CD4-positive, alpha-beta T cell (primary cell): Measurements from ENCODE around the gene DHCR24. TPM values are rescaled to one million over a fixed set of nuclear protein-coding genes. Genes with fewer than 3 reads are reported as not detected.

Experiments used
- ATAC-seq: fragments of 200-7000 bp; cut with Tn5 transposase; one replicate; pipeline ENCODE4 v1.10.0; 2022; ENCODE audit warnings: mild to moderate bottlenecking; ENCODE audit not compliant: poor library complexity
- CTCF ChIA-PET: fragments of 350-600 bp; sonication (Branson Sonifier 250); formaldehyde crosslinking; loops from one replicate; lab custom pipeline; 2021; ENCODE audit warnings: antibody characterized with exemption, inconsistent platforms; lab: Charles Lee
- POLR2A ChIA-PET: fragments of 350-600 bp; sonication (Branson Sonifier 250); formaldehyde crosslinking; loops from one replicate; lab custom pipeline; 2021; ENCODE audit warnings: antibody characterized with exemption, inconsistent platforms; lab: Charles Lee
- DNase-seq, 14 experiments: peaks; one replicate each; pipeline ENCODE4 v3.0.0-alpha.2; 2013 to 2020; ENCODE audit warnings: mixed read lengths in 2 of 14
- H3K27ac ChIP-seq, 2 donors: one replicate each; pipeline versions ENCODE4 v1.5.1 to v1.7.0; 2013; ENCODE audit warnings: low read length in 2 of 2, low read depth in 1 of 2, mild to moderate bottlenecking in 1 of 2
- H3K27me3 ChIP-seq, 2 experiments: 1 replicate in 1 of 2; 2 replicates in 1 of 2; pipeline versions ENCODE4 v1.6.1 to v1.7.0; 2013; ENCODE audit warnings: low read length in 2 of 2, control low read depth in 1 of 2, mild to moderate bottlenecking in 1 of 2, moderate library complexity in 1 of 2; ENCODE audit not compliant: insufficient read depth in 2 of 2, control insufficient read depth in 1 of 2
- H3K36me3 ChIP-seq: one replicate; pipeline ENCODE4 v1.6.1; 2013; ENCODE audit warnings: low read length, control low read depth; ENCODE audit not compliant: insufficient read depth
- H3K4me1 ChIP-seq: one replicate; pipeline ENCODE4 v1.6.1; 2013; ENCODE audit warnings: low read length, control low read depth; ENCODE audit not compliant: insufficient read depth
- H3K4me3 ChIP-seq: one replicate; pipeline ENCODE4 v1.5.1; 2013; ENCODE audit warnings: mild to moderate bottlenecking, low read length, moderate library complexity
- H3K9me3 ChIP-seq, 2 experiments: 1 replicate in 1 of 2; 2 replicates in 1 of 2; pipeline versions ENCODE4 v1.6.1 to v1.7.0; 2013; ENCODE audit warnings: low read length in 2 of 2, mild to moderate bottlenecking in 2 of 2, control low read depth in 1 of 2, moderate library complexity in 1 of 2; ENCODE audit not compliant: control insufficient read depth in 1 of 2, insufficient read depth in 1 of 2
- H3K27ac Mint-ChIP-seq: one replicate; pipeline ENCODE4 v1.8.0; 2020; ENCODE audit warnings: mixed read lengths
- H3K27me3 Mint-ChIP-seq: one replicate; pipeline ENCODE4 v1.8.0; 2021; ENCODE audit warnings: mixed read lengths
- H3K36me3 Mint-ChIP-seq: one replicate; pipeline ENCODE4 v1.8.0; 2021; ENCODE audit warnings: low read depth, mixed read lengths
- H3K4me1 Mint-ChIP-seq: one replicate; pipeline ENCODE4 v1.8.0; 2021; ENCODE audit warnings: low read depth, mixed read lengths
- H3K4me3 Mint-ChIP-seq: one replicate; pipeline ENCODE4 v1.8.0; 2020; ENCODE audit warnings: mild to moderate bottlenecking, mixed read lengths
- H3K9me3 Mint-ChIP-seq: one replicate; pipeline ENCODE4 v1.8.0; 2020; ENCODE audit warnings: mixed read lengths
- CTCF ChIP-seq: fragments of 200-600 bp; IDR thresholded peaks from one replicate; pipeline ENCODE4 v1.8.0; 2022; ENCODE audit warnings: antibody characterized with exemption, mild to moderate bottlenecking
- intact Hi-C, 2 experiments: fragments of 100-400 bp; cut with DNase I in 1 of 2; cut with micrococcal nuclease in 1 of 2; formaldehyde crosslinking; loops; one replicate each; pipeline versions ENCODE4 v1.15.1 to v1.9.0; 2023 to 2025; cut with DNase I, micrococcal nuclease
- total RNA-seq, 174 experiments: library from RNA in 2 of 174; stranded (reverse) in 2 of 174; gene quantifications; one replicate each; pipeline ENCODE4 v1.2.3 and lab custom pipeline; 2021 to 2026

The DHCR24 gene
- total RNA-seq, 2 experiments from 2014 or later = 0.34 to 0.55 TPM

GRCh38 chr1:54851936-54852524 lies 35.0 kb downstream of the DHCR24 start:
- no peak overlapping the region for H3K4me3 ChIP-seq
- DNase-seq (no peak), ATAC-seq (no peak)
- no peak for TF ChIP-seq CTCF
- ChIA-PET POLR2A (no interaction called here), CTCF (no interaction called here)
- peaks cover 3% of the 10 kb centered on the region for H3K36me3 ChIP-seq
- no peak overlapping the region for H3K27ac Mint-ChIP-seq
- intact Hi-C loops = no loop called here
- peaks cover 8% of the 10 kb centered on the region for H3K36me3 Mint-ChIP-seq
- H3K9me3 ChIP-seq = no peaks in the 10 kb centered on the region
- no peaks in the 10 kb centered on the region for H3K27me3 Mint-ChIP-seq
- no peaks in the 10 kb centered on the region for H3K9me3 Mint-ChIP-seq
- no peaks in the 10 kb centered on the region for H3K4me1 Mint-ChIP-seq
- no peak overlapping the region for H3K27ac ChIP-seq
- no peaks in the 10 kb centered on the region for H3K27me3 ChIP-seq
- no peak overlapping the region for H3K4me3 Mint-ChIP-seq
- H3K4me1 ChIP-seq = no peaks in the 10 kb centered on the region

GRCh38 chr1:54851406-54851805 lies 35.6 kb downstream of the DHCR24 start:
- Histone ChIP-seq H3K9me3 (no peaks in the 10 kb centered on the region), H3K4me1 (no peaks in the 10 kb centered on the region), H3K27ac (no peak overlapping the region), H3K36me3 (peaks cover 3% of the 10 kb centered on the region), H3K27me3 (no peaks in the 10 kb centered on the region), H3K4me3 (no peak overlapping the region)
- CTCF ChIA-PET = no interaction called here
- no peak overlapping the region for H3K27ac Mint-ChIP-seq
- H3K4me1 Mint-ChIP-seq = no peaks in the 10 kb centered on the region
- no peak for TF ChIP-seq CTCF
- H3K9me3 Mint-ChIP-seq = no peaks in the 10 kb centered on the region
- peaks cover 8% of the 10 kb centered on the region for H3K36me3 Mint-ChIP-seq
- DNase-seq (no peak), ATAC-seq (no peak)
- intact Hi-C loops = no loop called here
- no peak overlapping the region for H3K4me3 Mint-ChIP-seq
- POLR2A ChIA-PET = no interaction called here
- no peaks in the 10 kb centered on the region for H3K27me3 Mint-ChIP-seq

- Histone ChIP-seq H3K27me3 (no peaks in the 10 kb centered on the region), H3K4me1 (no peaks in the 10 kb centered on the region), H3K36me3 (peaks cover 3% of the 10 kb centered on the region), H3K4me3 (no peak overlapping the region), H3K27ac (no peak overlapping the region), H3K9me3 (no peaks in the 10 kb centered on the region)
- Mint-ChIP-seq H3K4me3 (no peak overlapping the region), H3K36me3 (peaks cover 8% of the 10 kb centered on the region), H3K4me1 (no peaks in the 10 kb centered on the region), H3K27me3 (no peaks in the 10 kb centered on the region), H3K27ac (no peak overlapping the region), H3K9me3 (no peaks in the 10 kb centered on the region)
- intact Hi-C loops = no loop called here
- ATAC-seq (no peak), DNase-seq (no peak)
- no peak for TF ChIP-seq CTCF
- ChIA-PET POLR2A (no interaction called here), CTCF (no interaction called here)
Observed at GRCh38 chr1:54850737-54851136, 36.3 kb downstream of the DHCR24 start.
